Measurements from ENCODE around the gene FOXB1. TPM values are rescaled to one million over a fixed set of nuclear protein-coding genes. Genes with fewer than 3 reads are reported as not detected.
A peak's percentile ranks its signal among the peaks of the same experiment; 100 is the strongest.

Gene FOXB1
- total and polyA plus RNA-seq, 9 of the 15 experiments (the other 6 are each of a cell fraction or from before 2014, with no cell fraction given) = not detected

GRCh38 chr15:60043744-60044435, 39.8 kb downstream of the FOXB1 start:
- no peak overlapping the region for H2AFZ ChIP-seq (ENCODE audit: low read depth, low read length)
- no peaks in the 10 kb centered on the region for H4K20me1 ChIP-seq (replicated peaks; ENCODE audit: control insufficient read depth, insufficient read depth, low read length)
- ChIA-PET POLR2A (no interaction called here), CTCF (ENCODE audit: low intra/inter-chr PET ratio) (no interaction called here)
- BruUV-seq (replicated peaks) = no TSS peak
- DNase-seq (ENCODE audit: extremely low read depth in 1 of 4, low spot score in 3 of 4) (no peak), FAIRE-seq (no peak), ATAC-seq (no peak)
- H3K9me1 ChIP-seq (ENCODE audit: control insufficient read depth, insufficient read depth, low read length) = no peaks in the 10 kb centered on the region
- no peak overlapping the region for H3K9ac ChIP-seq (ENCODE audit: insufficient read depth in 1 of 2, low read depth in 2 of 2, low read length in 2 of 2)
- TF ChIP-seq RBM25 (IDR thresholded peaks at IDR 0.05; ENCODE audit: low read depth, low read length, severe bottlenecking) (peak; percentile 14), ZBTB26 (CRISPR knock-in tag; IDR thresholded peaks at IDR 0.05) (no peak)
- H3K27ac ChIP-seq (ENCODE audit: extremely low read depth, low read depth, low read length) = no peak overlapping the region
- in situ Hi-C loops (cut with MboI) = no loop called here
- H3K4me1 ChIP-seq (replicated peaks in 1 of 2; ENCODE audit: control insufficient read depth in 2 of 2, insufficient read depth in 2 of 2, low read length in 2 of 2) = no peaks in the 10 kb centered on the region
- intact Hi-C loops (cut with micrococcal nuclease) = no loop called here
- H3K4me3 ChIP-seq = no peak overlapping the region
- H3K27me3 ChIP-seq (ENCODE audit: control insufficient read depth in 2 of 2, insufficient read depth in 2 of 2, low read length in 2 of 2) = peaks cover 0 to 10% of the 10 kb centered on the region in 2 experiments; a peak in 1 of 5 replicates
- 2% methylated on average over 8 of the region's 8 CpGs for WGBS (ENCODE audit: insufficient coverage, low coverage, missing lambda C conversion rate)
- H3K4me2 ChIP-seq (ENCODE audit: insufficient read depth, low read length) = no peak overlapping the region
- H3K9me3 ChIP-seq (replicated peaks; ENCODE audit: control insufficient read depth, insufficient read depth, low read depth, low read length) = no peaks in the 10 kb centered on the region
- no peaks in the 10 kb centered on the region for H3K36me3 ChIP-seq (ENCODE audit: control insufficient read depth, insufficient read depth, low read length)
- H3K79me2 ChIP-seq (ENCODE audit: control insufficient read depth, insufficient read depth, low read length) = no peaks in the 10 kb centered on the region

GRCh38 chr15:60044636-60045270, 40.6 kb downstream of the FOXB1 start:
- no peaks in the 10 kb centered on the region for H3K79me2 ChIP-seq (ENCODE audit: control insufficient read depth, insufficient read depth, low read length)
- intact Hi-C loops (cut with micrococcal nuclease) = no loop called here
- no peak overlapping the region for H2AFZ ChIP-seq (ENCODE audit: low read depth, low read length)
- in situ Hi-C loops (cut with MboI) = no loop called here
- BruUV-seq (replicated peaks) = no TSS peak
- peaks cover 0 to 10% of the 10 kb centered on the region in 2 experiments; a peak in 1 of 5 replicates for H3K27me3 ChIP-seq (ENCODE audit: control insufficient read depth in 2 of 2, insufficient read depth in 2 of 2, low read length in 2 of 2)
- ATAC-seq = no peak
- ChIA-PET CTCF (ENCODE audit: low intra/inter-chr PET ratio) (no interaction called here), POLR2A (no interaction called here)
- no peaks in the 10 kb centered on the region for H3K36me3 ChIP-seq (ENCODE audit: control insufficient read depth, insufficient read depth, low read length)
- no peaks in the 10 kb centered on the region for H3K9me3 ChIP-seq (replicated peaks; ENCODE audit: control insufficient read depth, insufficient read depth, low read depth, low read length)
- no peak overlapping the region for H3K9ac ChIP-seq (ENCODE audit: insufficient read depth in 1 of 2, low read depth in 2 of 2, low read length in 2 of 2)
- H3K4me2 ChIP-seq (ENCODE audit: insufficient read depth, low read length) = no peak overlapping the region
- DNase-seq (ENCODE audit: extremely low read depth in 1 of 4, low spot score in 3 of 4) = no peak
- H4K20me1 ChIP-seq (replicated peaks; ENCODE audit: control insufficient read depth, insufficient read depth, low read length) = no peaks in the 10 kb centered on the region
- FAIRE-seq = no peak
- H3K4me3 ChIP-seq = no peak overlapping the region
- H3K9me1 ChIP-seq (ENCODE audit: control insufficient read depth, insufficient read depth, low read length) = no peaks in the 10 kb centered on the region
- 0% methylated on average over 5 of the region's 5 CpGs for WGBS (ENCODE audit: insufficient coverage, low coverage, missing lambda C conversion rate)
- no peak overlapping the region for H3K27ac ChIP-seq (ENCODE audit: extremely low read depth, low read depth, low read length)
- no peaks in the 10 kb centered on the region for H3K4me1 ChIP-seq (replicated peaks in 1 of 2; ENCODE audit: control insufficient read depth in 2 of 2, insufficient read depth in 2 of 2, low read length in 2 of 2)
- TF ChIP-seq ZBTB2 (IDR thresholded peaks at IDR 0.05) (no peak), EZH2 (IDR thresholded peaks at IDR 0.05; ENCODE audit: borderline replicate concordance, low read depth, low read length) (no peak), PURB (CRISPR knock-in tag; IDR thresholded peaks at IDR 0.05; ENCODE audit: low read depth) (no peak), GTF2A2 (tag; IDR thresholded peaks at IDR 0.05) (no peak), MLLT1 (IDR thresholded peaks at IDR 0.05) (no peak), GABPA (tag; conservative IDR thresholded peaks at IDR 0.05; ENCODE audit: low read depth) (0 out of 2 replicates have a peak, but pooled peaks have one; percentile 23), IRF9 (tag; IDR thresholded peaks at IDR 0.05) (no peak)
